Activated CD4-positive, alpha-beta T cell treated with anti-CD3 and anti-CD28 coated beads for 4 hours (primary cell): ENCODE measurements around the gene TIMP1.
"Not testable (repeated sequence)": the region's sequence is repeated elsewhere in the genome, so short reads cannot be mapped to it uniquely, and the experiment has no call there.

ENCODE experiments used
- DNase-seq, 2 donors: peaks; one replicate each; pipeline ENCODE4 v3.0.0-alpha.2; 2020

The TIMP1 gene

DNA sequence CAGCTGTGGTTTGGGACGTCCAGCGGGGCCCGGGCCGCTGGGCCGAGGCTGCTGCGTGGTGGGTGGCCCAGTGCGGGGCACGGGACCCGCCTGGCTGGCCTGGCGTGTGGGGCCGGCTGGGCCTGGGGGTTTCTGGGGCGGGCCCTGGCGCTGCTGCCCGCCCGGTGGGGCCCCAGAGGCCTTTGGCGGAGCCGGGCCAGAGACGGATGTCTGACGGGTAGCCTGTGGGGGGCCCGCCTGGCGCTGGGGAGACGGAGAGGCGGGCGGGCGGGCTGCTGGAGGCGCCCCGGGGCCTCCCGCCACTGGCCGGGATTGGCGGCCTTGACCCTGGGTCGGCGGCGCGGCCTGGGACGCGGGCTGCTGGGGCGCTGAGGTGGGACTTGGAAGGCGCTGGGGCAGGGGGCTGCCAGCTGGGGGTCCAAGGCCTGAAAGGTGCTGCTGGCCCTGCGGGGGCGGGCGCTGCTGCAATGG lies 8.1 kb upstream of the TIMP1 start:
- no peak for DNase-seq

DNA sequence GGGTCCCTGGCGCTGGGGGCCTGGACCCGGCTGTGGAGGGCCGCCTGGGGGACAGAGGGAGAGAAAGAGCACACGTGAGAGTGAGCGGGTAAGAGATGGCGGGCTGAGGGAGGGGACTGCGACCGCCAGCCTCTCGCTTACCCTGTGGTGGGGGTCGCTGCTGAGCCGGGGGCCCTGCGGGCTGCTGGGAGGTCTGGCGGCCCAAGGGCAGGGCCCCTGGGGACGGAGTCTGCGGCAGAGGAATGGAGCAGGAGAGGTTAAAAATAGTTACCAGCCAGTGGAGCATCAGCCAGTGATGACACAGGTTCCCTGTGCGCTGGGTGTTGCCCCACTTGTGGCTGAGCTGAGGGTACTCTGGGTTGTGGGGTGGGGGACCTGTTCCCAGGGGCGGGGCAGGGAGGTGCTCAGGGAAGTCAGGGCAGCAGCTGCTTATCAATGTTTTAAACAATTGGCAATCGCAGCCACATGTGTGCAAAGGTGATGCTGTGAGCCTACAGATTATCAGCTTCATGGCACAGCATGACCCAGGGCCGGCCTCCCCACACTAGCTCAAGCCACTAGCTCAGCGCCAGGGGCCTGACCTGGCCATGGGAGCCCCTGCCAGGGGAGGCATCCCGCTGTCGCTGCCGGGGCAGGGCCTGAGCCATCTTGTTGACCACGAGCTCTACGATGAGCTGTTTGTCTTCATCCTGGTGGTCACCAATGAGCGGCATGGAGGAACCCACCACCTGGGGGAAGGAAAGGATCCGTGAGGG lies 7.5 kb upstream of the TIMP1 start:
- no peak for DNase-seq

DNA sequence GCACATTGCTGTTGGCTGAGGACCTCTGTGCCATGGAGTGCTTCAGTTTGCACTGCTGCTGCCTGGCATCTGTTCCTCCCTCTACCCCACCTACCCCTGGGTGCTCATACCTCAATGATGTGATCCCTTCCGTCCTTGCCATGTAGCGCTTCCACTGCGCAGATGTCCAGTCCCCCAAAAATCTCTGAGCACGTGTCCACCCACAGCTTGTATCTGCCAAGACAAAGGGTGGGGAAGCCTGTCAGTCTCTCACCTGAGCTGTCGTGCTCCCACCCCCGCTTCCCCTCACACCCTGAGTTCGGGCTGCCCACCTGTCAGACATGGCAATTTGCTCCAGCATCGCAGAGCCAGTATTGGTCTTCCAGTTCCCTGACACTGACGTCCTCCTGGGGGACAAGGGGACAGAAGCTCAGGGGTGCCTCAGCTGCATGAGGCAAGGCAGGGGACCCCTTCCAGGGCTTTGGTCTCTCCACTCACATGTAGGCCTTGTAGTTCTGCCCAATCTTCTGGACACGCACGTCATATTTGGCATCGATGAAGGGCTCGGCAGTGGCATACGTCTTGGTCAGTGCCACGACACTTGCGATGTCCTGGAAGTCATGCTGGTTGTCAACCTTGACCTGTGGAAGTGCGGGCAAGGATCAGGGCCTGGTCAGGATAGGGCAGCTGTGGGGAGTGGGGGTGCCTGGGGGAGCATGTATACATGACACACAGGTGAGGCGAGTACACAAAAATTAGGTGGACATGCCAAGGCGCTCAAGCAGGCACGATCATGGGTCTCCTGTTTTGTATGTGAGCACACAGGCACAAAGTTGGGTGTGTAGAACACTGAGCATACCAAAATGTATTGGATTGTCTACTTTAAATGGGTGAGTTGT lies 6.0 kb upstream of the TIMP1 start:
- DNase-seq = no peak

DNA sequence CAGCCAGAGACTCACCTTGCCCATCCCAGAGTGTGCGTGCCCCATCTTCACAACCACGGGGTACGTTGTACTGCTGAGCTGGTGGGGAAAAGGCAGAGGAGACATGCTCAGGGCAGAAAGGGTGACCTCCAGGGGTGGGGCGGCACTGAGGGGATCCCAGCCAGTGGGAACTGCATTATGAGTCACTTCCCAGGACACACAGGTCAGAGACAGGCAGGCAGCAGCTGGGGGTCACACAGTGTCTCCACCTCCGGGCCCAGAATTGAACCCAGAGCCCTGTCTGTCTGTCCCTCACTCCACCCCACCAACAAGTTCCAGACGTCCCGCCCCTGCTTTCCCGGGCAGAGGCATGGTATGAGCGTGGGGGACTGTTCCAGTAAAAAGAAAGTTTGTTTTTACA lies 4.8 kb upstream of the TIMP1 start:
- no peak for DNase-seq

DNA sequence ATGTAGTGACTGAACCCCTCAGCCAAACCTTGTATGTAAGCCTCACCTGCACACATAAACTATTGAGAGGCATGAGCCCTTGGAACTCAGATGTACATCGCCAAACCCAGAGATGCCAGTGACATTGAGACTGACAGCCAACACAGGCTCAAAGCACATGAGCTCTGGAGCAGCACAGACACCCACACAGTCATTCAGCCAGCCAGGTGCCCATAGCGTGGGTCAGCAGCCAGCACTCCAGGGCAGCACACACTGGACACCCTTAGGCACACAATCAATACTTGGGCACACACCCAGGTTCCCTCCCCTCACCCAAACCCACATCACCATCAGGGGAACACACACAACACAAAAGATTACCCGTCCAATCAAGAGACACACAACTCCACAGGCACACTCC lies 4.3 kb upstream of the TIMP1 start:
- DNase-seq = no peak

DNA sequence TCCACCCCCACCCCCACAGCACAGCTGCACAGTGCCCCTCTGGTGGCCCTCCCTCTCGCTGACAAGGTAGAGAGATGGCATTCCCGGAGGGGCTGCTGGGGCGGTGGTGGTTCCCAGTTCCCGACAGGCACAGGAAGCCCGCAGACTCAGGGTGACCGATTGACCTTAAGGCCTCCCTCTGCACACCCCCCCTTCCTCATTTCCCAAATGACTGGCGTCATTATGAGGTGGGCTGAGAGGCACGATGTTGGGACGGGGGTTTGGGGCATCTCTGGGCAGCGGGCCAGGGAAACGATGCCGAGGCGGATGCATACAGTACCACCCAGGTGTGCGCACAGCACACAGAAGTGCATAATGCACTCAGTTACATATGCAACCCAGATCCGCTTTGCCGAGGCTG lies 3.5 kb upstream of the TIMP1 start:
- no peak for DNase-seq

DNA sequence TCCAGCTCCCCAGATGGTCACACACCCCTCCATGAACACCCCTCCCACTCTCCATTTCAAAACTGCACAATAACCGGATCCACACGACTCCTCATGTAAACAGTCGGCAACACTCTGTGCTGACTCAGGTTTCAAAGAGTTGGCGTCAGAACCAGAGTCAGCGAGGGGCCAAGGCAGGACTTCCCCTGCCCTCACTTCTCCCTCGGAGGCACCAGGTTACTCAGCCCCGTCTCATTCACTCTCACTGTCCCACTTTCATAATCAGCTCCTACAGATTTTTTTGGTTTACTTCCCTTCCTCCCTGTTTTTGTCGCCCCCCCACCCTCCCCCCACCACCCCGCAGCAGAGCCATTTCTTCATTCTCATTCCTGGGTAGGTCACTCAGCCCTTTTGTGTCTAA lies 2.7 kb upstream of the TIMP1 start:
- DNase-seq = peak; percentile 15 to 27

DNA sequence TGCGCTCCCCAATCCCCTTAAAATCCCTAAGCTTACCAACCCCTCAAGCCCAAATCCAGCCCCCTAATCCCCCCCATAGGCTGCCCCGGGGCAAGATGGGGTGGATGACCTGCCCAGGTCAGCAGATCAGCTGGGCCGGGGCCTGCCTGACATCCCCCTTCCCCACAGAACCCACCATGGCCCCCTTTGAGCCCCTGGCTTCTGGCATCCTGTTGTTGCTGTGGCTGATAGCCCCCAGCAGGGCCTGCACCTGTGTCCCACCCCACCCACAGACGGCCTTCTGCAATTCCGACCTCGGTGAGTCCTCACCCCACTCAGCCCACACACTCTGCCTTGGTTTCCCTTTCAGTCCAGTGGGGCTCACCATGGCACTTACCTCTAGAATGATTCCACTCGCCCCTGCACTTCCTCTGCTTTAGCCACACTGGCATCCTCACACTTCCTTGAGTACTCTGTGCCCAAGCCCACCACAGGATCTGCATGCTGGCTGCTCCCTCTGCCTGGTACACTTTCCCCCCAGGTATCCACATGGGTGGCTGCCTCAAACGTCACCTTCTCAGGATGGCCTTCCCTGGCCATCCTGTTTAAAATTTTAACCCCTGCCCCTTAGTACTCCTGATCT lies 1.1 kb downstream of the TIMP1 start:
- DNase-seq = no peak

DNA sequence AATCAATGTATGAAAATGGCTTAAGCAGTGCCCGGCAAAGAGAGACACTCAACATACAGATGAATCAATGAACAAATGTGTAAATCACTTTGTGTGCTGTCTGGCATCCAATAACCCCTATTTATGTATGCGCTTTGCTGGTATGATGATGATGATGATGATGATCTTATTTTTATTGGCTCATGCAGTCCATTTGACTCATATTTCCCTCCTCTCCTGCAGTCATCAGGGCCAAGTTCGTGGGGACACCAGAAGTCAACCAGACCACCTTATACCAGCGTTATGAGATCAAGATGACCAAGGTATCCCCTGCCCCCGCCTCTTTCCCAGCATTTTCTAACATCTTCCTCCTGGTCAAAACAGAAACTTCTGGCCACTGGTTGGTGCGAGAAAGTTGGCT lies 2.5 kb downstream of the TIMP1 start:
- no peak for DNase-seq

DNA sequence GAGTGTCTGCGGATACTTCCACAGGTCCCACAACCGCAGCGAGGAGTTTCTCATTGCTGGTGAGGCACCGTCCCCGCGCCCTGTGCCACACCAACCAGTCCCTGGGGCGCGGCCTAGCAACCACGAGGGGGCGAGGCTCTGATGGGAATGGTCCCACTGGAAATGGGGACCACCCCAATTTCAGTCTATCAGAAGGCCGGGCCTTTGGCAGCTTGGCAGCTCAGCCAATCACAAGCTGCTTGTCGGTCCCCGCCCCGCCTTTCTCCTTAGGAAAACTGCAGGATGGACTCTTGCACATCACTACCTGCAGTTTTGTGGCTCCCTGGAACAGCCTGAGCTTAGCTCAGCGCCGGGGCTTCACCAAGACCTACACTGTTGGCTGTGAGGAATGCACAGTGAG lies 3.0 kb downstream of the TIMP1 start:
- no peak for DNase-seq

DNA sequence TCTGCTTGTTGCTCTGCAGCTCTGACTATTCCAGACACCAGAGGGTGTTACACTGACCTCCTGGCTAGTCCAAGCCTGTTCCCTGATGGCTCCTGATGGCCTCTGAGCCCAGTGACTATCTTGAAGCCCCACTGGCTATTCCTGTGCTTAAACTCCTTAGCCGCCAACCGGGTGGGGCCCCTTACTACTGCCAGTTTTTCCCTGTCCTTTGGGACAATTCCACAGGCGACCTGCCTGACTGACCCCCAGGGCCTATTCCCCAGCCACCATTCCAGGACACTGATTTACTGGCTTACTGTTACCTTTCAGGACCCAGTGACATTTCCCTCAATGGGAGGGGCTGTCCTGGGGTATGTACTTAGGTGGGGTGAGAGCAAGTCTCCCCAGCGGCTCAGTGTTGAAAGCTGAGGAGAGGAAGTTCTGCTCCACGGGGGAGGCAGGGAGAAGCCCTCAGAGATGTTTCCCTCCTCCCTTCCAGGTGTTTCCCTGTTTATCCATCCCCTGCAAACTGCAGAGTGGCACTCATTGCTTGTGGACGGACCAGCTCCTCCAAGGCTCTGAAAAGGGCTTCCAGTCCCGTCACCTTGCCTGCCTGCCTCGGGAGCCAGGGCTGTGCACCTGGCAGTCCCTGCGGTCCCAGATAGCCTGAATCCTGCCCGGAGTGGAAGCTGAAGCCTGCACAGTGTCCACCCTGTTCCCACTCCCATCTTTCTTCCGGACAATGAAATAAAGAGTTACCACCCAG lies 4.0 kb downstream of the TIMP1 start:
- no peak for DNase-seq

DNA sequence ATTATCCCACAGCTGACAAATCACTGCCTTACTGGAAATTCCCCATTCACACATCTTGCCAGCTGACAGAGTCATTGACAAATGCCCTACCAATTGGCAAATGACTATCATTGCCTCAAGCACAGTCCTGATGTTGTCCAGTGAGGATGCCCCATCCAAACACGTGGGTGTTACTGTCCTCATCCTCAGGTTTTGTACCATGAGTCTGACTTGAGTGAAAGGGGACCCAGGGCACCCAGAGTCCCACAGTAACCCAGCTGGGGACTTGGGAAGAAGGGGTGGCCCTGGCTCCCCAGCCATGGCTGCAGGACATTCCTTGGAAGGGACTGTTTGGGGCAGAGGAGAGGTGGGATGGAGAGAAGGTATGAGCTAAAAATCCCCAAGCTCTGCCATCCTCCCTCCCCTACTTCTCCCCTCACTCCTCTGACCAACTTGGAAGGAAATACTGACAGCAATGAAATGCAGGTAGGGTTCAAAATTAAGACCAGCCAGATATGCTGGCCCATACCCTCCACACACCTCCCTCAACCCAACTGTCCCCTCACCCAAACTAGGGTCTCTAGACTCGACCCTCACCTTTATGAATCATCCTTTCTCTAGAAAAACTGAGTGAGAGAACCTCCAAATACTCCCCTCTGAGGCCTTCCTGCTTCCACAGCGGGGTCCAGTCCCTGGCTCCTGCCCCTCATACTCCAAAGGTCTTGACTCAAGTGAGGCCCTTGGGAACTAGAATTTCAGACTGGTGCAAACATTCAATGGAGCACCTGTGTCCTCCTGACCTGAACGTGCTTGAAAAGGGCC lies 5.1 kb downstream of the TIMP1 start:
- DNase-seq = no peak

DNA sequence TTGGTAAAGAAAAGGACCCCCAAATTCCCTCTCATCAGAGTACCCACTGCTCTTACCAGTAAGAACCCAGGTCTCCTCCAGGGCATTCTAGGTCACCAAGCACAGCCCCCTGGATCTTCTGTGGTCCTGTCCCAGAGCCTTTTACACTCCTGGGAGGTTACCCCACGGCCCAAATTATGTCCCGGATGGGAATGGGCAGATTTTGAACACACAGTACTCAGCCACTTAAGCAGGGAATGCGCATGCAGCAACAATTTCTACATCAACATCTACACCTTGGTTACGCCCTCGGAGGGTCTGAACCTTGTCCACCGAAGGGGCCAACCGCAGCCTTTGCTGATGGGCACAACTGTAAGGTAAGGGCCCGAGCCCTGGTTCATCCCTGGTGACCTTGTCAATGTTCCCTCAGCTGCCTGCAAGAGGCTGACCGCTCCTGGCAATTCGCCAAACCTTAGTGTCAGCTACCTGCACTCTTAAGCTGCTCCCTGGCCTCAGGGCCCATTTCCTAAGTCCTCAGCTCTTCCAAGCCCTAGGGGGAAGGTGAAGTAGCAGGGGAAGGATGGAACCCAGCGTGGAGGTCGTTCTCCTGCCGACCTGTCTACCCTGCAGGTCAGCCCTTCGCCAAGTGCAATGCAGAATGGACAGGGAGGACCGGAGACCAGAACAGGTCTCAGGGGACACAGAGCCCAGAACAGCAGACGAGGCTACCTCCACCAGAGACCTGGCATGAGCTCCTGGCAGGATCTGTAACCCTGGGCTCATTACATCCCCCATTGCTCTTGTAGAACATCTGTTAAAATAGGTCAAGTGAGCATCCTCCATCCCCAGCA lies 5.9 kb downstream of the TIMP1 start:
- DNase-seq = no peak

DNA sequence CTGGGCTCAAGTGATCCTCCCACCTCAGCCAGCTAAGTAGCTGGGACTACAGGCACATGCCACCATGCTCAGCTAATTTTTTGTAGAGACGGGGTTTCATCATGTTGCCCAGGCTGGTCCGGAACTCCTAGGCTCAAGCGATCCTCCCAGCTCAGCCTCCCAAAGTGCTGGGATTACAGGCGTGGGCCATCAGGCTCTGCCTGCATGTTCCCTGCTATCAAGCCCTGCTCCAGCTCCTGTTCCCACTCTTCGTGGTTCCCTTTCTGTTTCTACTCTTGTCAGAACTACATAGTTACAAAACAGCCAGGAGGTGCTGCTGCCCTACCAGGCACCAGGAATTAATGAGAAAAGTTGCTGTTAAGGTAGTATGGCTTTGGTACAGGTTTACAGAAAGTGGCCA lies 8.7 kb downstream of the TIMP1 start:
- DNase-seq = no peak

DNA sequence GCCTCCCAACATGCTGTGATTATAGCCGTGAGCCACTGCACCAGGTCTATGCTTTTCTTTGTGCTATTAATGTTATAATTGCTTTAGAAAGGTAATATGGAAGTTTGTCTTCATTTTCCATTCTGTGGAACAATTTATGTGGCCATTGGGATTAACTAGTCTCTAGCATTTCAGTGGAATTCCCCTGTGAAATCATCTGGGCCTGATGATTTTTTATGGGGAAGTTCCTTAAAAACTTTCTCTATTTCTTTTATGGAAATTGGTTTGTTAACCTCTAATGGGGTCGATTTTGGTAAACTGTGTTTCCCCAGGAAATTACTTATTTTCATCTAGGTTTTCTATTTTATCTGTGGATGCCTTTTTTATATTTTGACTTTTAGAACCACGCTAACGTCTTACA lies 11.3 kb downstream of the TIMP1 start:
- DNase-seq = no peak

DNA sequence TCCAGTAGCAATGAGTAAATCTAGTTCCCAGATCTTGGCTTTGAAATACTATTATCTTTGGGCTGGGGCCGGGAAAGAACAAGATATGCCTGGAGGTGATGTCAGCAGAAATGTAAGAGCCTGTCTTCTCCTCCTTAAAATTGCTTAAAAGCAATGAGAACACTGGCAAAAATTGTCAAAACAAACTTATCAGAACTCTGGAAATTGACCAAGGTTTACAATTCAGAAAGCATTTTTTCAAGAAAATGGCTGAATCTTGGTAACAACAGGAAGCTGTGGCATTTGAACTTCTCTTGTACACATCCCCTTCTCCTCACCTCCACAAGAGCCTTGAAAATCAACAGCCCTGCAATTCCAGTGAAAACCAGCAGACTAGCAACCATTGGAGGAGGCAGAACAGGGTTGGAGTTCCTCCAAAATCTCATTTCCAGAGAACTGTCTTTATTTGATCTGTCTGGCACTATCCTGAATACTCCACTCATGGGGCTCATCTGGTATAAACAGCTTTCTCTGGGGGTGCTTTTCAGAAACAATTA lies 13.5 kb downstream of the TIMP1 start:
- DNase-seq = no peak

DNA sequence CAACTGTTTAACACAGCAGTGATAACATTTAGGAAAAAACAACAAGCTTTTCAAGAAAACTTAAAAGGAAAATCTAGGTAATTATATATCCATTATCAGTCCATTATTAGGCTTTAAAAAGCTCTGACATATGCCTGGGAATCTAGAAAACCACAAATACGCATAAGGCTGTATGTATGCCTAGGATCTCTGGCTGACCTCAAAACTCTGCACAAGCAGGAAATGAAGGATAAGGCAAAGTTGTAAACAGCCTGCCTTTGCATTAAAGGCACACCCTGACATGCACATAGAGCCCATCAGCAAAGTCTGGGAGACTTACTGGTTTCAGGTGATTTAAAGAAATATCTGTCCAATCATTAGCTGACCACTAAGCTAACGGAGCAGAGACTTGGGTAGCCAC lies 14.0 kb downstream of the TIMP1 start:
- no peak for DNase-seq

DNA sequence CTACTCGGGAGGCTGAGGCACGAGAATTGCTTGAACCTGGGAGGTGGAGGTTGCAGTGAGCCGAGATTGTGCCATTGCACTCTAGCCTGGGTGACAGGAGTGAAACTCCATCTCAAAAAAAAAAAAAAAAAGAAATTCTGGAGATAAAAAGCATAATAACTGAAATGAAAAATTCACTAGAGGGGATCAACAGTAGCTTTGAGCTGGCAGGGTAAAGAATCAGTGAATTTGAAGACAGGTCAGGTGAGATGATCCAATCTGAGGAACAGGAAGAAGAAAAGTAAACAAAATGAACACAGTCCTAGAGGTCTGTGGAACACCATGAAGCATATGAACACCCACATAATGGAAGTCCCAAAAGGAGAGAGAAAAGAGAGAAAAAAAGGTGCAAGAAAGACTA lies 15.0 kb downstream of the TIMP1 start:
- DNase-seq = no peak

DNA sequence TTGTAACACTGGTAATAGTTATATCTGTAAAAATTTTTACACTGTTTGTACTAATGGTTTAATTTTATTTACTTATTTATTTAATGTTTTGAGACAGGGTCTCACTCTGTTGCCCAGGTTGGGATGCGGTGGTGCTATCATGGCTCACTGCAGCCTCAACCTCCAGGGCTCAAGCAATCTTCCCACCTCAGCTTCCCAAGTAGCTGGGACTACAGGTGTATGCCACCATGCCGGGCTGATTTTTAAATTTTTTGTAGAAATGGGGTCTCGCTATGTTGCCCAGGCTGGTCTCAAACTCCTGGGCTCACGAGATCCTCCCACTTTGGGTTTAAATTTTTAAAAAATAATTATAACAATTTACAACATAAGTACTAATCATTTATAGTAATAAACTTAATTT lies 20.9 kb downstream of the TIMP1 start:
- not testable (repeated sequence) for DNase-seq

DNA sequence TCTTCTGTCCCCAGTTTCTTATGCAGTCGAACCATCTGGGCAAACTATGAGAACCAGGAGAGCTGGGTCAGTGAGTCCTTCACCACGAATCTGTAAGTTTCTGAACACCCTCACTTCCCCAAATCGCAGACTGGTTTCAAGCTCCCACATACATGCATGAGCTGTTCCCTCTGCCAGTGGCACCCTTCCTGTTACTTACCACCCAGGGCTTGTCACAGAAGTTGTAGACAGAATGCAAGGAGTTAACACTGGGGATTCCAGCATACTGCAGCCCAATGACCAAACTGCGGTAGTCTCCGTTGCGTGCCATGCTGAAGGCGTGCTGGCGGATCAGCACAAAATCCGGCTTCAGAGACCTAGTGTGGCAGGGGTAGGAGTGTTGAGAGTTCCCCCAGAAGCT lies 22.8 kb downstream of the TIMP1 start:
- no peak for DNase-seq

DNA sequence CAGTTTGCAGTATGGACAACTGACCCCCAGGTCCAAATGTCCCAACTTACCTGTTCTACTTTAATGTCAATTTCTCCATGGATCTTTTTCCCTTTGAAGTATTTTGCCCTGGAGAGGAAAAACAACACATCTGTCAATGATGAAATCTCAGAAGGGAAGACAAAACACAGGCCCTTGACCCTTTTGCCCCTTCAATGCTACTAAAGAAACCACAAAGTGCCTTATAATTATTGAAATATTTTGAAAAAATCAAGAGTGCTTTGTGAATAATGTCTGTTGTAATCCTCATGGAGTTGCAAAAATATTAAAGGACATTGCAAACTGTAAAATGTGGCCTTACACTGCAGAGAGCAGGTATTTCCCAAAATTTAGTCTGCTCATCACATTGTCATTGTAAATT lies 24.9 kb downstream of the TIMP1 start:
- no peak for DNase-seq
